Epithelial cell of umbilical artery (primary cell): Measurements from ENCODE around the gene PLA2G10. TPM values are rescaled to one million over a fixed set of nuclear protein-coding genes. Genes with fewer than 3 reads are reported as not detected.

Experiments
- total RNA-seq: library from RNA; depleted of rRNA; stranded (reverse); fragments of >200 nt; gene quantifications from 2 replicates; pipeline ENCODE4 v1.2.3, GENCODE V29; 2014

Gene PLA2G10
- not detected in 2 replicates for total RNA-seq

GRCh38 chr16:14694129-14694528, at the start of gene PLA2G10:
Gene PLA2G10, minus strand, starts transcription at chr16:14694308. Its CDS starts 79 bp downstream, at chr16:14694229.

GRCh38 chr16:14742273-14743128, 48.4 kb upstream of the PLA2G10 start, which contains the start of gene NPIPA2:
Gene NPIPA2, plus strand, starts transcription at chr16:14742533. Its CDS starts 5,533 bp downstream, at chr16:14748066.

GRCh38 chr16:14703156-14704011, 9.3 kb upstream of the PLA2G10 start, which contains the start of gene NPIPA3:
Gene NPIPA3, plus strand, starts transcription at chr16:14703411. Its CDS starts 5,533 bp downstream, at chr16:14708944.

GRCh38 chr16:14632693-14633569, 61.2 kb downstream of the PLA2G10 start, which contains the start of gene BFAR:
Gene BFAR, plus strand, starts transcription at chr16:14632951. Its CDS starts 11,396 bp downstream, at chr16:14644347.

GRCh38 chr16:14629919-14630619, 64.0 kb downstream of the PLA2G10 start, which contains the start of gene PARN:
Gene PARN, minus strand, starts transcription at chr16:14630260. Its CDS starts 135 bp downstream, at chr16:14630125.

Other genes with a start within 250 kb of the PLA2G10 start
- 19.2 and 24.8 TPM in 2 replicates for gene PARN, start 64.0 kb downstream of the PLA2G10 start, total RNA-seq
- gene BFAR, start 61.4 kb downstream of the PLA2G10 start, total RNA-seq = 128 and 142 TPM in 2 replicates
- gene NPIPA3, start 9.1 kb upstream of the PLA2G10 start, total RNA-seq = 0.32 and 2.1 TPM in 2 replicates
- 0.32 and 2.1 TPM in 2 replicates for gene NPIPA2, start 48.2 kb upstream of the PLA2G10 start, total RNA-seq
- 91.3 and 163 TPM in 2 replicates for gene NOMO1, start 139.4 kb upstream of the PLA2G10 start, total RNA-seq
- 12.3 and 29.9 TPM in 2 replicates for gene NPIPA1, start 243.1 kb upstream of the PLA2G10 start, total RNA-seq